GM15510 (cell line): ENCODE measurements around the gene HOXD12.

Experiments
- POLR2A ChIP-seq: IDR thresholded peaks from 3 replicates; pipeline ENCODE4 v1.6.1; 2011; ENCODE audit warnings: borderline replicate concordance; ENCODE audit not compliant: insufficient read length; ENCODE audit errors: extremely low read depth

Gene HOXD12

GRCh38 chr2:176105078-176105729 lies 5.6 kb downstream of the HOXD12 start:
- no peak for TF ChIP-seq POLR2A

- no peak for TF ChIP-seq POLR2A
Observed at GRCh38 chr2:176105730-176106580, 6.4 kb downstream of the HOXD12 start.

GRCh38 chr2:176106581-176107539 lies 7.3 kb downstream of the HOXD12 start, which contains the start of gene HOXD11:
HOXD11 (plus strand) TSS chr2:176107280; CDS start chr2:176107356, 76 bp downstream.
- no peak for TF ChIP-seq POLR2A

- no peak for TF ChIP-seq POLR2A
Observed at GRCh38 chr2:176107731-176108181, 8.2 kb downstream of the HOXD12 start.

GRCh38 chr2:176109192-176109901 lies 9.8 kb downstream of the HOXD12 start:
- no peak for TF ChIP-seq POLR2A

GRCh38 chr2:176109946-176110345 lies 10.4 kb downstream of the HOXD12 start:
- TF ChIP-seq POLR2A = no peak

GRCh38 chr2:176110415-176111308 lies 11.1 kb downstream of the HOXD12 start:
- no peak for TF ChIP-seq POLR2A

- TF ChIP-seq POLR2A = no peak
Observed at GRCh38 chr2:176111309-176111663, 11.7 kb downstream of the HOXD12 start.

- TF ChIP-seq POLR2A = no peak
Observed at GRCh38 chr2:176111846-176112374, 12.3 kb downstream of the HOXD12 start.

- TF ChIP-seq POLR2A = no peak
Observed at GRCh38 chr2:176112375-176113302, 13.0 kb downstream of the HOXD12 start.

- TF ChIP-seq POLR2A = no peak
Observed at GRCh38 chr2:176114120-176114929, 14.7 kb downstream of the HOXD12 start.
